ENCODE measurements around the gene MAGOHB.
"Not testable (repeated sequence)": the region's sequence is repeated elsewhere in the genome, so short reads cannot be mapped to it uniquely, and the experiment has no call there.

Gene MAGOHB

GRCh38 chr12:10612110-10612509, 1.3 kb downstream of the MAGOHB start:
- FAIRE-seq, result no peak

GRCh38 chr12:10611258-10611657, 2.2 kb downstream of the MAGOHB start:
- FAIRE-seq, result not testable (repeated sequence)

- FAIRE-seq, result no peak
Measured at GRCh38 chr12:10610188-10610587, 3.2 kb downstream of the MAGOHB start.

GRCh38 chr12:10607885-10608458, 5.4 kb downstream of the MAGOHB start:
- FAIRE-seq, result no peak

- FAIRE-seq, result no peak
Measured at GRCh38 chr12:10601860-10602259, 11.5 kb downstream of the MAGOHB start.

GRCh38 chr12:10600988-10601387, 12.4 kb downstream of the MAGOHB start:
- FAIRE-seq, result no peak

- FAIRE-seq, result peak; percentile 69
Measured at GRCh38 chr12:10595881-10596280, 17.5 kb downstream of the MAGOHB start.

- FAIRE-seq, result no peak
Measured at GRCh38 chr12:10590966-10591365, 22.4 kb downstream of the MAGOHB start.

- no peak for FAIRE-seq
Measured at GRCh38 chr12:10584415-10584814, 29.0 kb downstream of the MAGOHB start.

GRCh38 chr12:10582704-10583103, 30.7 kb downstream of the MAGOHB start:
- FAIRE-seq, result no peak

GRCh38 chr12:10582133-10582532, 31.3 kb downstream of the MAGOHB start:
- not testable (repeated sequence) for FAIRE-seq

- no peak for FAIRE-seq
Measured at GRCh38 chr12:10574307-10574706, 39.1 kb downstream of the MAGOHB start.

GRCh38 chr12:10572021-10572490, 41.4 kb downstream of the MAGOHB start:
- not testable (repeated sequence) for FAIRE-seq

GRCh38 chr12:10571141-10571540, 42.3 kb downstream of the MAGOHB start:
- no peak for FAIRE-seq

GRCh38 chr12:10567813-10568212, 45.6 kb downstream of the MAGOHB start:
- no peak for FAIRE-seq

GRCh38 chr12:10563966-10564365, 49.4 kb downstream of the MAGOHB start:
- no peak for FAIRE-seq

GRCh38 chr12:10563002-10563401, 50.4 kb downstream of the MAGOHB start:
- FAIRE-seq, result no peak

GRCh38 chr12:10562306-10562933, 51.0 kb downstream of the MAGOHB start:
- peak; percentile 99 for FAIRE-seq

- FAIRE-seq, result no peak
Measured at GRCh38 chr12:10559244-10559643, 54.2 kb downstream of the MAGOHB start.

- no peak for FAIRE-seq
Measured at GRCh38 chr12:10558789-10559188, 54.6 kb downstream of the MAGOHB start.

- no peak for FAIRE-seq
Measured at GRCh38 chr12:10558301-10558700, 55.1 kb downstream of the MAGOHB start.

- no peak for FAIRE-seq
Measured at GRCh38 chr12:10557766-10558165, 55.6 kb downstream of the MAGOHB start.

- no peak for FAIRE-seq
Measured at GRCh38 chr12:10557329-10557728, 56.1 kb downstream of the MAGOHB start.

- FAIRE-seq, result no peak
Measured at GRCh38 chr12:10554756-10555481, 58.5 kb downstream of the MAGOHB start.

All from islet of Langerhans (tissue), 1 donor.